Peyer's patch (tissue), 4 donors: ENCODE measurements around the gene ABL1.

Experiments
- CTCF ChIP-seq, 6 experiments: fragments of 450-650 bp in 4 of 6; fragments of 200-600 bp in 2 of 6; sonication (generic) in 1 of 6; IDR thresholded peaks; one replicate each; pipeline ENCODE4 v1.5.1; 2017 to 2019; ENCODE audit warnings: antibody characterized with exemption in 6 of 6, mild to moderate bottlenecking in 3 of 6, moderate library complexity in 1 of 6
- POLR2A ChIP-seq, 2 donors: fragments of 450-650 bp; IDR thresholded peaks; one replicate each; pipeline ENCODE4 v1.5.1; 2017; ENCODE audit warnings: antibody characterized with exemption in 2 of 2, mild to moderate bottlenecking in 2 of 2, moderate library complexity in 2 of 2

DNA sequence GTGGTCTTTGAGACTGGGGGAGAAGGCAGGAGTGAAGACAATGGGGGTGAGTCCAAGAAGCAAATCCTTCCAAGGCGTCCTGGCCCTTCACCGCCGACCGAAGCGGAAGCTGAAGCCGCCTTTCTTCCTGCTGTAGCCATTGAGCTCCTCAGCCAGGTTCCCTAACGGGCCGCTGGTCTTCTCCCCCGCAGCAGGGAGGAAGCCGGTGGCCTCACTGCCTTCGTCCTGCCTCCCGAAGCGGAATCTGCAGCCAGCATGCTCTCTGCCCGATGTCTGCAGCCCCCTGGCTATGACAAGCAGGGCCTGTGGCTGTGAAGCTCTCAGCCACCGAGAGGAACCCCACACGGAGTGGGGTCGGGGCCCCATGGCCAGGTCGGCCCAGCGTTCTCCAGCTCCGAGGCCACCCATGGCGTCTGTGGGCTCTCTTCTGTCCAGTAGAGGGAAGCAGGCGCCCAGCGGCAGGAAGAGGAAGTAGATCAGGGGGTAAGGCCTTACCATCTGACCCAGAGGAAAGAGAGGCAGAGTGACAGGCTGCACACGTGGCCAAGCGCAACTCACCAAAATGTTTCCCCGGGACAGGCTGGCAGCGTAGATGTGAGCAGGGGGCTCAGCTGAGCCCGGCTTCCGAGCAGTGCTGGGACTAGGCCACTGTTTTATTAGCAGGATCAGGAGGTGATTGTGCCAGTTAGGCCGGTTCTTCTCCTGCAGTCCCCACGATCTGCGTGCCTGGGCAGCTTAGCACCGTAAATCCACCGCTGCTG, 58.5 kb downstream of the ABL1 start:
- TF ChIP-seq CTCF (IDR thresholded peaks at IDR 0.05) (peak in 2 of 6 experiments; percentile 15 to 23), POLR2A (IDR thresholded peaks at IDR 0.05) (no peak)
